Bronchial epithelial cell (primary cell): ENCODE results near the gene TTC3. TPM values are rescaled to one million over a fixed set of nuclear protein-coding genes. Genes with fewer than 3 reads are reported as not detected.
"Not testable (repeated sequence)": the region's sequence is repeated elsewhere in the genome, so short reads cannot be mapped to it uniquely, and the experiment has no call there.

ENCODE experiments used
- DNase-seq: peaks from one replicate; pipeline ENCODE4 v3.0.0-alpha.2; 2010; ENCODE audit warnings: low read depth
- FAIRE-seq: peaks from 2 replicates; lab custom pipeline; 2011; peaks lifted over from hg19 to GRCh38; lab: Jason Lieb, UNC
- H3K27me3 ChIP-seq: 2 replicates; pipeline ENCODE4 v1.5.1; 2011; ENCODE audit warnings: low read length; ENCODE audit not compliant: control insufficient read depth, insufficient read depth
- H3K36me3 ChIP-seq: 2 replicates; pipeline ENCODE4 v1.5.1; 2011; ENCODE audit warnings: low read length; ENCODE audit not compliant: control insufficient read depth, insufficient read depth
- H3K4me3 ChIP-seq: 2 replicates; pipeline ENCODE4 v1.5.1; 2011; ENCODE audit warnings: mild to moderate bottlenecking, low read depth, low read length, control low read depth
- total RNA-seq: library from RNA; depleted of rRNA; stranded (reverse); fragments of >200 nt; gene quantifications from 2 replicates; pipeline ENCODE4 v1.2.1, GENCODE V29; 2014
- TF ChIP-seq, protein P1 (sequence below): IDR thresholded peaks from 2 replicates; pipeline ENCODE4 v1.5.1; 2011; ENCODE audit warnings: mild to moderate bottlenecking, moderate library complexity, low read length, control low read depth, inconsistent platforms; ENCODE audit not compliant: insufficient read depth, severe bottlenecking

The TTC3 gene
- total RNA-seq, 1 donor from 2014 or later: 90.3 TPM

DNA sequence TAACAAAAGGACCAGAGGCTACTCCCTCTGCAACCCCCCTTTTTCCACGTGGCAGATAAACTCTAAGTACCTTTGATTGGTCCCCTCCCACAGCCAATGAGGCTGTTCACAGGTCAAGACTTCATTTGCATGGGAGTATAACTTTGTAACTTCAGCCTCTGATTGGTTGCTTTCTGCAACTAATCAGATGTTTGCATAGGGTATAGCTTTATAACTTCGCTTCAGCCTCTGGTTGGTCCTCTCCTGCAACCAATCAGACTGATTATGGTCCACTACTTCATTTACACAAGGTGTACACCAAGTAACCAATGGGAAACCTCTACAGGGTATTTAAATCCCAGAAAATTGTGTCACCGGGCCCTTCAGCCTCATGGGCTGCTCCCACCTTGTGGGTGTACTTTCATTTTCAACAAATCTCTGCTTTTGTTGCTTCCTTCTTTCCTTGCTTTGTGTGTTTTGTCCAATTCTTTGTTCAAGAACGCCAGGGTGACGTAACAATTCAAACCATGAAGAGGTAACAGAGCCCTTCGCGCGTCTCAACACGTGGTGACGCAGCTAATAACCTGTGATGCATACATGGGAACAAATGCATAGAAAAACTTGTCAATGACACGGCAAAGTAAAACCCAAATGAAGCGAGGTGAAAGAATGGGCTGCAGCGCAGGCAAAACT, 146.8 kb downstream of the TTC3 start:
- H3K27me3 ChIP-seq: no peaks in the 10 kb centered on the region
- peak overlapping the region; percentile 50 for H3K4me3 ChIP-seq
- DNase-seq (peak; percentile 13), FAIRE-seq (no peak)
- TF ChIP-seq, protein P1, sequence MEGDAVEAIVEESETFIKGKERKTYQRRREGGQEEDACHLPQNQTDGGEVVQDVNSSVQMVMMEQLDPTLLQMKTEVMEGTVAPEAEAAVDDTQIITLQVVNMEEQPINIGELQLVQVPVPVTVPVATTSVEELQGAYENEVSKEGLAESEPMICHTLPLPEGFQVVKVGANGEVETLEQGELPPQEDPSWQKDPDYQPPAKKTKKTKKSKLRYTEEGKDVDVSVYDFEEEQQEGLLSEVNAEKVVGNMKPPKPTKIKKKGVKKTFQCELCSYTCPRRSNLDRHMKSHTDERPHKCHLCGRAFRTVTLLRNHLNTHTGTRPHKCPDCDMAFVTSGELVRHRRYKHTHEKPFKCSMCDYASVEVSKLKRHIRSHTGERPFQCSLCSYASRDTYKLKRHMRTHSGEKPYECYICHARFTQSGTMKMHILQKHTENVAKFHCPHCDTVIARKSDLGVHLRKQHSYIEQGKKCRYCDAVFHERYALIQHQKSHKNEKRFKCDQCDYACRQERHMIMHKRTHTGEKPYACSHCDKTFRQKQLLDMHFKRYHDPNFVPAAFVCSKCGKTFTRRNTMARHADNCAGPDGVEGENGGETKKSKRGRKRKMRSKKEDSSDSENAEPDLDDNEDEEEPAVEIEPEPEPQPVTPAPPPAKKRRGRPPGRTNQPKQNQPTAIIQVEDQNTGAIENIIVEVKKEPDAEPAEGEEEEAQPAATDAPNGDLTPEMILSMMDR: no peak
- peaks cover 7% of the 10 kb centered on the region for H3K36me3 ChIP-seq

DNA sequence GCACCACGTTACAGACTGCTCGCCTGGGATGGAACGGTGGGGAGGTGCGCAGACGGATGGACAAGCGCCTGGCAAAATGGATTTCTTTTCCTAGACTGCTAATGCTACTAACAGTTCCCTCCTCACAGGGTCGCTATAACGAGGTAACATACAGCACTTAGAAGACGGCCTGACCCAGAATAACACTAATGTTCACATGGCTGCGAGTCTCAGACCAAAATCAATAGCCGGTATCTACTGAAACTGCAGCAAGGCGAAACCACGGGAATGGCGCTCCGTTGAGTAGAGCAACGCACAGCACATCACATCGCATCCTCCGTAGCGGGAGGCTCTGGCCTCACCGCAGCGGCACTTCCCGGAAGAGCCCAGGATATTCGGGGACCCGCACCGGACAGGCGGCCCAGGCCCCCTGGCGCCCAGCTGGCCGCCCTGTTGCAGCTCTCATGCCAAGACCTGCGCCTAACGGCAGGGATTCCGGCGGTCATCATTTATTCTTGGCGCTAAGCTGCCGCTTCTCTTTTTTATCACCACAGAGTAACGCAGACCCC, 147.5 kb downstream of the TTC3 start:
- peak overlapping the region; percentile 50 for H3K4me3 ChIP-seq
- H3K36me3 ChIP-seq: peaks cover 10% of the 10 kb centered on the region
- TF ChIP-seq, protein P1: peak; percentile 19
- DNase-seq (peak; percentile 19), FAIRE-seq (no peak)
- H3K27me3 ChIP-seq: no peaks in the 10 kb centered on the region

DNA sequence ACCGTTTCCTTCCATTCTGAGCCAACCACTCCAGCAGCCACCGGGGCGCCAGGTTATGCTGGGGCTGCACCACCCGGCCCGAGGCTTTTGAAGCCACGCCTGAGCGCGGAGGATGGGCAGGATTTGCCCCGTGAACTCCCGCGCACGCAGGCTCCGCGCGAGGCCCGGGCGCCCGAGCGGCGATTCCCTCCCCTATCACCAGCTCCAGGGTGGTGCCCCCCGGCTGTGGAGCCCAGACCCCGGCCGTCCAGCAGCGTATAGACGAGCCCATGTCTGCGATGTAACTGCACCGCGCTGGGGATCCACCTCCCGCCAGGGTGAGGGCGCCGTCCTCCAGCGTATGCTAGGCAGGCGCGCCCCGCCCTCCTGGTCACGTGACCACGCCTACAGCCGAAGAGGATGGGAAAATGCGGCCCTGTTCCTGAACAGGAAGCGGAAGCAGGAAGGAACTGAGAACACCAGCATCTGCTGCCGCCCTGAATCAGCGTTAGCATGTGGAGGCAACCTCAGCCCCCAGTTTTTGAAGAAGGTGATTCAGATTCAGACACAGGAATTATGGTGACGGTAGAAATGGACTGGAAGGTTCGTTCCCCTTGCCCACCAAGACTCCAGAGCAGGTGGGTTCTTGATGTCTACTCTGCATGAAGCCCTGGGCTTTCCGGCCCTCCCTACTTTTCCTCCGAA, 148.1 kb downstream of the TTC3 start:
- DNase-seq: peak; percentile 83
- H3K36me3 ChIP-seq: peaks cover 14% of the 10 kb centered on the region
- no peaks in the 10 kb centered on the region for H3K27me3 ChIP-seq
- no peak for FAIRE-seq
- TF ChIP-seq, protein P1: peak; percentile 31
- peak overlapping the region; percentile 50 for H3K4me3 ChIP-seq

- DNase-seq, FAIRE-seq, H3K27me3 ChIP-seq, H3K4me3 ChIP-seq: not testable (repeated sequence)
- H3K36me3 ChIP-seq: peaks cover 20% of the 10 kb centered on the region
Measured at GRCh38 chr21:37222248-37222647, 149.2 kb downstream of the TTC3 start.

DNA sequence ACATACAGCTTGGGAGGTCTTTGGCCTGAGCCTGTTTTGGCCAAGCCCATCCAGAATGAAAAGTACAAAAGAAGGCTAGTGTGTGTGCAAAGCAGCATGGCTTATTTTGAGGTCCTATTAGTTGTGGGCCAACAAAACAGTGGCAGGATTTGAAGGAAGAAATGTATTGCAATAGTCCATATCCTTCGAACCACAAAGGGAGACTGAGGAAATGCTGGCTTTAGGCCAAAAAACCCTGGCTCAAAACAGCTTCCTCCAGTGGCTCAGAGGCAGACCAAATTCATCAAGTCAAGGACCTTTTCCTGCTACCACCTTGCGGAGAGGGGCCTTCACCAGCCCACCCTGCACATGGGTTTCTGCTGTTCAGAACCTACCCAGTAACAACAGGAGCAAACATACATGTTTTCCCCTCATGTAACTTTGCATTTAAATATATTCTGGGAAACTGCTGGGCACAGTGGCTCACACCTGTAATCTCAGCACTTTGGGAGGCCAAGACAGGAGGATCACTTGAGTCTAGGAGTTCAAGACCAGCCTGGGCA, 150.8 kb downstream of the TTC3 start:
- FAIRE-seq (no peak), DNase-seq (no peak)
- Histone ChIP-seq H3K4me3 (no peak overlapping the region), H3K36me3 (peaks cover 29% of the 10 kb centered on the region), H3K27me3 (no peaks in the 10 kb centered on the region)
- TF ChIP-seq, protein P1: no peak
